PC-3 (cell line): ENCODE results near the gene ADGRG1. TPM values are rescaled to one million over a fixed set of nuclear protein-coding genes. Genes with fewer than 3 reads are reported as not detected.

Experiments
- ATAC-seq: fragments of 200-7000 bp; cut with Tn5 transposase; 2 replicates; pipeline ENCODE4 v1.9.1; 2020; ENCODE audit warnings: mild to moderate bottlenecking, moderate library complexity
- BruUV-seq: library from RNA; stranded (reverse); fragments of 400-500 nt; replicated peaks from 2 replicates; lab custom pipeline; 2021; lab: Mats Ljungman, UMichigan
- CTCF ChIA-PET: fragments of 300-600 bp; sonication (Branson Sonifier 250); formaldehyde crosslinking; loops from one replicate; lab custom pipeline; 2022; ENCODE audit warnings: antibody characterized with exemption; lab: Charles Lee
- POLR2A ChIA-PET: fragments of 300-600 bp; sonication (Branson Sonifier 250); formaldehyde crosslinking; loops from one replicate; lab custom pipeline; 2022; ENCODE audit warnings: antibody characterized with exemption; ENCODE audit not compliant: unreplicated experiment; lab: Charles Lee
- DNase-seq: peaks from one replicate; pipeline ENCODE4 v3.0.0-alpha.2; 2015
- H2AFZ ChIP-seq: fragments of 300-600 bp; sonication (generic); 2 replicates; pipeline ENCODE4 v1.6.0; 2016; ENCODE audit warnings: antibody characterized with exemption, low read length
- H3F3A ChIP-seq: fragments of 300-600 bp; sonication (generic); one replicate; pipeline ENCODE4 v1.6.0; 2017; ENCODE audit warnings: antibody characterized with exemption, low read length, control low read depth, mild to moderate bottlenecking; ENCODE audit not compliant: unreplicated experiment
- H3K27ac ChIP-seq: fragments of 300-600 bp; sonication (generic); 2 replicates; pipeline ENCODE4 v1.5.1; 2016; ENCODE audit warnings: mild to moderate bottlenecking, low read length
- H3K27me3 ChIP-seq: fragments of 300-600 bp; sonication (generic); 2 replicates; pipeline ENCODE4 v1.6.1; 2016; ENCODE audit warnings: low read length, mixed read lengths
- H3K36me3 ChIP-seq: fragments of 300-600 bp; sonication (generic); 2 replicates; pipeline ENCODE4 v1.6.1; 2016; ENCODE audit warnings: low read depth, mixed run types, low read length, mixed read lengths
- H3K4me1 ChIP-seq: fragments of 300-600 bp; sonication (generic); 2 replicates; pipeline ENCODE4 v1.5.1; 2016; ENCODE audit warnings: low read length; ENCODE audit not compliant: insufficient read depth
- H3K4me2 ChIP-seq: fragments of 300-600 bp; sonication (generic); 2 replicates; pipeline ENCODE4 v1.6.0; 2016; ENCODE audit warnings: low read length
- H3K4me3 ChIP-seq: fragments of 300-600 bp; sonication (generic); 2 replicates; pipeline ENCODE4 v1.5.1; 2016; ENCODE audit warnings: mild to moderate bottlenecking, low read length, mixed read lengths
- H3K79me2 ChIP-seq: fragments of 300-600 bp; sonication (generic); 2 replicates; pipeline ENCODE4 v1.6.1; 2017; ENCODE audit warnings: low read length, mixed read lengths
- H3K9ac ChIP-seq: fragments of 300-600 bp; sonication (generic); 2 replicates; pipeline ENCODE4 v1.6.0; 2016; ENCODE audit warnings: mild to moderate bottlenecking, low read length
- H3K9me2 ChIP-seq: fragments of 300-600 bp; sonication (generic); replicated peaks from 2 replicates; pipeline ENCODE4 v1.6.1; 2016; ENCODE audit warnings: mixed run types, low read length, mixed read lengths
- H3K9me3 ChIP-seq: fragments of 300-600 bp; sonication (generic); 2 replicates; pipeline ENCODE4 v1.6.1; 2016; ENCODE audit warnings: low read length, mixed read lengths
- H4K20me1 ChIP-seq: fragments of 300-600 bp; sonication (generic); 2 replicates; pipeline ENCODE4 v1.6.1; 2016; ENCODE audit warnings: low read length, mixed read lengths
- CTCF ChIP-seq: fragments of 300-600 bp; sonication (generic); conservative IDR thresholded peaks from 2 replicates; pipeline ENCODE4 v1.5.1; 2017; ENCODE audit warnings: antibody characterized with exemption, low read depth, mild to moderate bottlenecking, low read length
- EZH2 ChIP-seq: fragments of 300-600 bp; sonication (generic); IDR thresholded peaks from one replicate; pipeline ENCODE4 v1.6.1; 2017; ENCODE audit warnings: antibody characterized with exemption, mild to moderate bottlenecking, low read length; ENCODE audit not compliant: unreplicated experiment
- EZH2phosphoT487 ChIP-seq: fragments of 300-600 bp; sonication (generic); IDR thresholded peaks from 2 replicates; pipeline ENCODE4 v1.6.1; 2018; ENCODE audit warnings: mild to moderate bottlenecking, antibody characterized with exemption, low read length, borderline replicate concordance
- intact Hi-C: fragments of 100-400 bp; cut with micrococcal nuclease; formaldehyde crosslinking; loops from 2 replicates; pipeline ENCODE4 v1.9.0; 2023
- total RNA-seq: library from RNA; depleted of rRNA; stranded (reverse); fragments of >200 nt; gene quantifications from 2 replicates; pipeline ENCODE4 v1.2.3, GENCODE V29; 2014

The ADGRG1 gene
- total RNA-seq, 1 experiment from 2014 or later: 33.7 TPM

GRCh38 chr16:57622361-57623250, 5.8 kb upstream of the ADGRG1 start:
- Histone ChIP-seq H4K20me1 (no peaks in the 10 kb centered on the region), H3F3A (no peaks in the 10 kb centered on the region), H3K9ac (peak overlapping the region; percentile 90), H3K4me2 (peak overlapping the region; percentile 97), H2AFZ (no peak overlapping the region), H3K9me3 (no peaks in the 10 kb centered on the region), H3K79me2 (peaks cover 55% of the 10 kb centered on the region), H3K4me1 (peaks cover 80% of the 10 kb centered on the region), H3K4me3 (0 out of 2 replicates have a peak overlapping the region, but pooled peaks have one; percentile 18), H3K27me3 (no peaks in the 10 kb centered on the region), H3K27ac (peak overlapping the region; percentile 99), H3K9me2 (no peaks in the 10 kb centered on the region), H3K36me3 (no peaks in the 10 kb centered on the region)
- ChIA-PET POLR2A (no interaction called here), CTCF (interaction anchor here (0.7 kb wide), 1 partner anchor 42 kb away, joined by 8 read pairs; no protein-coding TSS in a partner anchor)
- ATAC-seq: no peak
- intact Hi-C loops: loop anchor here (1.0 kb wide), 1 partner anchor 24 kb away; no protein-coding TSS in a partner anchor
- DNase-seq: no peak
- TF ChIP-seq EZH2phosphoT487 (no peak), EZH2 (no peak), CTCF (no peak)
- BruUV-seq: TSS peak; percentile 75

- no peaks in the 10 kb centered on the region for H3K36me3 ChIP-seq
- H3K79me2 ChIP-seq: peaks cover 55% of the 10 kb centered on the region
- no peaks in the 10 kb centered on the region for H3F3A ChIP-seq
- H3K4me2 ChIP-seq: peak overlapping the region; percentile 97
- ChIA-PET POLR2A (interaction anchor here (0.6 to 0.7 kb wide), 2 partner anchors 9 to 20 kb away, joined by 3 to 4 read pairs; no protein-coding TSS in a partner anchor), CTCF (interaction anchor here (0.9 kb wide), 1 partner anchor 32 kb away, joined by 4 read pairs; no protein-coding TSS in a partner anchor)
- DNase-seq (peak; percentile 90), ATAC-seq (peak; percentile 57)
- no peaks in the 10 kb centered on the region for H4K20me1 ChIP-seq
- H3K9me2 ChIP-seq: no peaks in the 10 kb centered on the region
- peak overlapping the region; percentile 90 for H3K9ac ChIP-seq
- no peaks in the 10 kb centered on the region for H3K27me3 ChIP-seq
- intact Hi-C loops: loop anchor here (1.0 kb wide), 1 partner anchor 23 kb away; no protein-coding TSS in a partner anchor
- H3K4me1 ChIP-seq: peaks cover 81% of the 10 kb centered on the region
- BruUV-seq: TSS peak; percentile 40
- no peaks in the 10 kb centered on the region for H3K9me3 ChIP-seq
- H3K27ac ChIP-seq: peak overlapping the region; percentile 99
- peak overlapping the region; percentile 32; the same call in 1 of the 2 replicates for H3K4me3 ChIP-seq
- TF ChIP-seq CTCF: no peak
- no peak for TF ChIP-seq EZH2
- TF ChIP-seq EZH2phosphoT487: no peak
- H2AFZ ChIP-seq: no peak overlapping the region
Observed at GRCh38 chr16:57623251-57624043, 5.0 kb upstream of the ADGRG1 start.
